PC-3 (cell line): Measurements from ENCODE around the gene NRSN1. TPM values are rescaled to one million over a fixed set of nuclear protein-coding genes. Genes with fewer than 3 reads are reported as not detected.

Source experiments
- ATAC-seq: fragments of 200-7000 bp; cut with Tn5 transposase; 2 replicates; pipeline ENCODE4 v1.9.1; 2020; ENCODE audit warnings: mild to moderate bottlenecking, moderate library complexity
- BruUV-seq: library from RNA; stranded (reverse); fragments of 400-500 nt; replicated peaks from 2 replicates; lab custom pipeline; 2021; lab: Mats Ljungman, UMichigan
- CTCF ChIA-PET: fragments of 300-600 bp; sonication (Branson Sonifier 250); formaldehyde crosslinking; loops from one replicate; lab custom pipeline; 2022; ENCODE audit warnings: antibody characterized with exemption; lab: Charles Lee
- POLR2A ChIA-PET: fragments of 300-600 bp; sonication (Branson Sonifier 250); formaldehyde crosslinking; loops from one replicate; lab custom pipeline; 2022; ENCODE audit warnings: antibody characterized with exemption; ENCODE audit not compliant: unreplicated experiment; lab: Charles Lee
- DNase-seq: peaks from one replicate; pipeline ENCODE4 v3.0.0-alpha.2; 2015
- H2AFZ ChIP-seq: fragments of 300-600 bp; sonication (generic); 2 replicates; pipeline ENCODE4 v1.6.0; 2016; ENCODE audit warnings: antibody characterized with exemption, low read length
- H3F3A ChIP-seq: fragments of 300-600 bp; sonication (generic); one replicate; pipeline ENCODE4 v1.6.0; 2017; ENCODE audit warnings: antibody characterized with exemption, low read length, control low read depth, mild to moderate bottlenecking; ENCODE audit not compliant: unreplicated experiment
- H3K27ac ChIP-seq: fragments of 300-600 bp; sonication (generic); 2 replicates; pipeline ENCODE4 v1.5.1; 2016; ENCODE audit warnings: mild to moderate bottlenecking, low read length
- H3K27me3 ChIP-seq: fragments of 300-600 bp; sonication (generic); 2 replicates; pipeline ENCODE4 v1.6.1; 2016; ENCODE audit warnings: low read length, mixed read lengths
- H3K36me3 ChIP-seq: fragments of 300-600 bp; sonication (generic); 2 replicates; pipeline ENCODE4 v1.6.1; 2016; ENCODE audit warnings: low read depth, mixed run types, low read length, mixed read lengths
- H3K4me1 ChIP-seq: fragments of 300-600 bp; sonication (generic); 2 replicates; pipeline ENCODE4 v1.5.1; 2016; ENCODE audit warnings: low read length; ENCODE audit not compliant: insufficient read depth
- H3K4me2 ChIP-seq: fragments of 300-600 bp; sonication (generic); 2 replicates; pipeline ENCODE4 v1.6.0; 2016; ENCODE audit warnings: low read length
- H3K4me3 ChIP-seq: fragments of 300-600 bp; sonication (generic); 2 replicates; pipeline ENCODE4 v1.5.1; 2016; ENCODE audit warnings: mild to moderate bottlenecking, low read length, mixed read lengths
- H3K79me2 ChIP-seq: fragments of 300-600 bp; sonication (generic); 2 replicates; pipeline ENCODE4 v1.6.1; 2017; ENCODE audit warnings: low read length, mixed read lengths
- H3K9ac ChIP-seq: fragments of 300-600 bp; sonication (generic); 2 replicates; pipeline ENCODE4 v1.6.0; 2016; ENCODE audit warnings: mild to moderate bottlenecking, low read length
- H3K9me2 ChIP-seq: fragments of 300-600 bp; sonication (generic); replicated peaks from 2 replicates; pipeline ENCODE4 v1.6.1; 2016; ENCODE audit warnings: mixed run types, low read length, mixed read lengths
- H3K9me3 ChIP-seq: fragments of 300-600 bp; sonication (generic); 2 replicates; pipeline ENCODE4 v1.6.1; 2016; ENCODE audit warnings: low read length, mixed read lengths
- H4K20me1 ChIP-seq: fragments of 300-600 bp; sonication (generic); 2 replicates; pipeline ENCODE4 v1.6.1; 2016; ENCODE audit warnings: low read length, mixed read lengths
- CTCF ChIP-seq: fragments of 300-600 bp; sonication (generic); conservative IDR thresholded peaks from 2 replicates; pipeline ENCODE4 v1.5.1; 2017; ENCODE audit warnings: antibody characterized with exemption, low read depth, mild to moderate bottlenecking, low read length
- EZH2 ChIP-seq: fragments of 300-600 bp; sonication (generic); IDR thresholded peaks from one replicate; pipeline ENCODE4 v1.6.1; 2017; ENCODE audit warnings: antibody characterized with exemption, mild to moderate bottlenecking, low read length; ENCODE audit not compliant: unreplicated experiment
- EZH2phosphoT487 ChIP-seq: fragments of 300-600 bp; sonication (generic); IDR thresholded peaks from 2 replicates; pipeline ENCODE4 v1.6.1; 2018; ENCODE audit warnings: mild to moderate bottlenecking, antibody characterized with exemption, low read length, borderline replicate concordance
- intact Hi-C: fragments of 100-400 bp; cut with micrococcal nuclease; formaldehyde crosslinking; loops from 2 replicates; pipeline ENCODE4 v1.9.0; 2023
- total RNA-seq: library from RNA; depleted of rRNA; stranded (reverse); fragments of >200 nt; gene quantifications from 2 replicates; pipeline ENCODE4 v1.2.3, GENCODE V29; 2014

NRSN1 gene
- total RNA-seq, 1 experiment from 2014 or later, result not detected

- BruUV-seq, result no TSS peak
- Histone ChIP-seq H3K9me2 (no peaks in the 10 kb centered on the region), H3F3A (no peaks in the 10 kb centered on the region), H3K9me3 (no peaks in the 10 kb centered on the region), H3K4me2 (no peak overlapping the region), H3K4me1 (peaks cover 3% of the 10 kb centered on the region; the same call in 1 of the 2 replicates), H4K20me1 (no peaks in the 10 kb centered on the region), H3K79me2 (no peaks in the 10 kb centered on the region), H3K4me3 (no peak overlapping the region), H2AFZ (no peak overlapping the region), H3K36me3 (no peaks in the 10 kb centered on the region), H3K27me3 (peaks cover 35% of the 10 kb centered on the region), H3K9ac (no peak overlapping the region), H3K27ac (no peak overlapping the region)
- DNase-seq, result no peak
- ATAC-seq, result no peak
- TF ChIP-seq EZH2 (no peak), EZH2phosphoT487 (no peak)
- POLR2A ChIA-PET, result no interaction called here
- intact Hi-C loops, result no loop called here
- CTCF ChIA-PET, result no interaction called here
Measured at GRCh38 chr6:24157886-24158285, 31.9 kb downstream of the NRSN1 start.

GRCh38 chr6:24183584-24183983, 57.6 kb downstream of the NRSN1 start:
- no TSS peak for BruUV-seq
- H2AFZ ChIP-seq, result no peak overlapping the region
- POLR2A ChIA-PET, result no interaction called here

GRCh38 chr6:24186349-24186748, 60.3 kb downstream of the NRSN1 start:
- ChIA-PET CTCF (no interaction called here), POLR2A (no interaction called here)
- no peak for ATAC-seq
- no TSS peak for BruUV-seq
- no peaks in the 10 kb centered on the region for H3F3A ChIP-seq
- H4K20me1 ChIP-seq, result no peaks in the 10 kb centered on the region
- intact Hi-C loops, result no loop called here
- H3K4me2 ChIP-seq, result no peak overlapping the region
- no peak overlapping the region for H3K4me3 ChIP-seq
- H3K9ac ChIP-seq, result no peak overlapping the region
- H2AFZ ChIP-seq, result no peak overlapping the region
- H3K36me3 ChIP-seq, result no peaks in the 10 kb centered on the region
- no peaks in the 10 kb centered on the region for H3K9me3 ChIP-seq
- DNase-seq, result no peak
- peaks cover 87% of the 10 kb centered on the region for H3K27me3 ChIP-seq
- H3K27ac ChIP-seq, result no peak overlapping the region
- TF ChIP-seq CTCF (no peak), EZH2 (no peak), EZH2phosphoT487 (no peak)
- H3K4me1 ChIP-seq, result no peaks in the 10 kb centered on the region
- H3K79me2 ChIP-seq, result no peaks in the 10 kb centered on the region
- no peaks in the 10 kb centered on the region for H3K9me2 ChIP-seq

More at GRCh38 chr6:24183584-24183983, 57.6 kb downstream of the NRSN1 start:
- H3K9me2 ChIP-seq, result no peaks in the 10 kb centered on the region
- H4K20me1 ChIP-seq, result no peaks in the 10 kb centered on the region
- no peak for ATAC-seq
- H3K9me3 ChIP-seq, result no peaks in the 10 kb centered on the region
- no peak overlapping the region for H3K9ac ChIP-seq
- H3K4me1 ChIP-seq, result no peaks in the 10 kb centered on the region
- no peaks in the 10 kb centered on the region for H3F3A ChIP-seq
- CTCF ChIA-PET, result no interaction called here
- DNase-seq, result no peak
- H3K27ac ChIP-seq, result no peak overlapping the region
- H3K36me3 ChIP-seq, result no peaks in the 10 kb centered on the region
- TF ChIP-seq CTCF (no peak), EZH2phosphoT487 (no peak), EZH2 (no peak)
- H3K4me3 ChIP-seq, result no peak overlapping the region
- peaks cover 78% of the 10 kb centered on the region for H3K27me3 ChIP-seq
- intact Hi-C loops, result no loop called here
- no peak overlapping the region for H3K4me2 ChIP-seq
- no peaks in the 10 kb centered on the region for H3K79me2 ChIP-seq
